DOHH2 (cell line): Measurements from ENCODE around the gene PNPLA7.

Experiments
- H3F3A ChIP-seq: fragments of 200-600 bp; sonication (generic), shearing (Covaris generic); 2 replicates; pipeline ENCODE4 v1.6.0; 2016; ENCODE audit warnings: antibody characterized with exemption, mild to moderate bottlenecking; ENCODE audit not compliant: control insufficient read depth, insufficient read depth
- H3K27ac ChIP-seq: fragments of 200-600 bp; sonication (generic); 2 replicates; pipeline ENCODE4 v1.5.1; 2014; ENCODE audit warnings: low read depth, mild to moderate bottlenecking, low read length, moderate library complexity
- H3K27me3 ChIP-seq: fragments of 200-600 bp; sonication (generic); 2 replicates; pipeline ENCODE4 v1.6.1; 2014; ENCODE audit warnings: mild to moderate bottlenecking, low read length, mixed read lengths; ENCODE audit not compliant: control insufficient read depth
- H3K36me3 ChIP-seq: fragments of 200-600 bp; sonication (generic); 2 replicates; pipeline ENCODE4 v1.6.1; 2014; ENCODE audit warnings: mild to moderate bottlenecking, low read length, moderate library complexity, mixed read lengths; ENCODE audit not compliant: control insufficient read depth
- H3K4me1 ChIP-seq: fragments of 200-600 bp; sonication (generic); 2 replicates; pipeline ENCODE4 v1.6.1; 2014; ENCODE audit warnings: mild to moderate bottlenecking, low read length, mixed read lengths; ENCODE audit not compliant: control insufficient read depth
- H3K4me2 ChIP-seq: fragments of 200-600 bp; sonication (generic); 2 replicates; pipeline ENCODE4 v1.6.0; 2014; ENCODE audit warnings: mild to moderate bottlenecking, low read length, moderate library complexity
- H3K4me3 ChIP-seq: fragments of 200-600 bp; sonication (generic); 2 replicates; pipeline ENCODE4 v1.5.1; 2014; ENCODE audit warnings: mild to moderate bottlenecking, low read length, mixed read lengths
- H3K79me2 ChIP-seq: fragments of 200-600 bp; sonication (generic); 2 replicates; pipeline ENCODE4 v1.6.1; 2014; ENCODE audit warnings: mild to moderate bottlenecking, low read length, mixed read lengths; ENCODE audit not compliant: control insufficient read depth
- H3K9me2 ChIP-seq: fragments of 200-600 bp; sonication (generic); replicated peaks from 2 replicates; pipeline ENCODE4 v1.6.1; 2014; ENCODE audit warnings: mild to moderate bottlenecking, low read length, mixed read lengths; ENCODE audit not compliant: control insufficient read depth
- H3K9me3 ChIP-seq: fragments of 200-600 bp; sonication (generic); 2 replicates; pipeline ENCODE4 v1.6.1; 2014; ENCODE audit warnings: antibody characterized with exemption, low read length, mixed read lengths; ENCODE audit not compliant: control insufficient read depth, insufficient read depth
- H4K20me1 ChIP-seq: fragments of 200-600 bp; sonication (generic); 2 replicates; pipeline ENCODE4 v1.6.0; 2014; ENCODE audit warnings: low read depth, mild to moderate bottlenecking, antibody characterized with exemption, low read length, moderate library complexity; ENCODE audit not compliant: control insufficient read depth, insufficient read depth
- CTCF ChIP-seq: fragments of 200-600 bp; sonication (generic); IDR thresholded peaks from one replicate; pipeline ENCODE4 v1.5.1; 2014; ENCODE audit warnings: antibody characterized with exemption, mild to moderate bottlenecking, low read depth, low read length; ENCODE audit not compliant: poor library complexity, severe bottlenecking
- EZH2phosphoT487 ChIP-seq: fragments of 200-600 bp; sonication (generic); IDR thresholded peaks from 2 replicates; pipeline ENCODE4 v1.6.1; 2017; ENCODE audit warnings: borderline replicate concordance, mild to moderate bottlenecking, antibody characterized with exemption, low read length, moderate library complexity, mixed read lengths

PNPLA7 gene

GRCh38 chr9:137592767-137593166 is 42.6 kb upstream of the PNPLA7 start:
- no peak overlapping the region for H3K4me2 ChIP-seq
- H3K4me3 ChIP-seq = no peak overlapping the region
- H3K36me3 ChIP-seq = peaks cover 21% of the 10 kb centered on the region
- peaks cover 21% of the 10 kb centered on the region for H3K4me1 ChIP-seq
- no peaks in the 10 kb centered on the region for H3K27me3 ChIP-seq
- TF ChIP-seq CTCF = no peak
- no peak for TF ChIP-seq EZH2phosphoT487
- no peaks in the 10 kb centered on the region for H3K9me2 ChIP-seq
- H3K27ac ChIP-seq = no peak overlapping the region
- peaks cover 8% of the 10 kb centered on the region; the same call in 1 of the 2 replicates for H4K20me1 ChIP-seq
- H3F3A ChIP-seq = no peaks in the 10 kb centered on the region
- H3K9me3 ChIP-seq = no peaks in the 10 kb centered on the region
- H3K79me2 ChIP-seq = peaks cover 27% of the 10 kb centered on the region

DNA sequence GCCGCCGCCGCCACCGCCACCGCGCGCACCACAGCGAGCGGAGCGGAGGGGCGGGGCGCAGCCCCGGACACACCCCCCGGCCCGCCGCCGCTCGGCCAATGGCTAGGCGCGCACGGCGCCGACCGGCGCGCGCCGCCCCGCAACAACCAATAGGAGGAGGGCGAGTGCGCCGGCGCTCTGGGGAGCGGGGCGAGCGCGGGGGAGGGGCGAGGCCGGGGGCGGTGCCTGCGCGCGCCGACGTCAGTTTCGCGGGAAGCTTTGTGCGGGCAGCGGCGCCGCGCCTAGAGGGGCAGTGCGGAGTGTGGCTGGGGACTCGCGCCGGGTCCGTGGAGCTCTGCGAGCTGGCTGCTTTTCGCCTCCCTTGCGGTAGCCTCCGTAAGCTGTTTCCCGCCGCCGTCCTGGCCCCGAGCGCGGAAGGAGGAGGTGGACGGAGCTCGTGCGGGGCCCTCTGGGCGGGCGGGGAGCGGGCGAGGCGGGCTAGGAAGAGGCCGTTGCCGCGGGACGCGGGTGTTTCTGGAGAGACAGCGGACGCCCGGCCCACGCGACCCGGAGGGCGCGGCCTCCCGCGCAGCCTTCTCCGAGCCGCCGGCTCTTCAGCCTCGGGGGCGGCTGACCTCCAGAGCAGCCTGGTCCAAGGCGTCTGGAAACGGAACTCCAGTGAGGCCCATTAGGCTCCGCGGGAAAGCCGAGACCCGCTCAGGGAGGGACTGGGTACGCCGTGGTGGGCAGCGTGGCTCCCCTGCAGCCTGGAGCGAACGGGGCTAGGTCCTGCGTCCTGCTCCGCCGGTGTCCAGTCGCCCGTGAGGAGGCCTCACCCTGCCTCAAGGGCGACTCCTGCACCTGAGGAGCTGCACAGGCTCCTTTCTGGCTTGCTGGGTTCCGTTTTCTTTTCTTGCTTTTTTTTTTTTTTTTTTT is 40.5 kb upstream of the PNPLA7 start, which contains the start of gene ZMYND19:
Gene ZMYND19 (minus strand): TSS at position 44 of the 915 bp plus-strand sequence. CDS start 249 bp downstream, outside the sequence.
- H3K9me3 ChIP-seq = no peaks in the 10 kb centered on the region
- H4K20me1 ChIP-seq = peaks cover 8% of the 10 kb centered on the region; the same call in 1 of the 2 replicates
- no peaks in the 10 kb centered on the region for H3K9me2 ChIP-seq
- no peak for TF ChIP-seq EZH2phosphoT487
- TF ChIP-seq CTCF = no peak
- peaks cover 41% of the 10 kb centered on the region for H3K36me3 ChIP-seq
- H3K79me2 ChIP-seq = peaks cover 43% of the 10 kb centered on the region
- peaks cover 21% of the 10 kb centered on the region for H3K4me1 ChIP-seq
- no peaks in the 10 kb centered on the region for H3F3A ChIP-seq
- H3K27ac ChIP-seq = 0 out of 2 replicates have a peak within 1 kb of the TSS, but pooled peaks have one; percentile 16
- H3K27me3 ChIP-seq = no peaks in the 10 kb centered on the region
- peak within 1 kb of the TSS; percentile 90 for H3K4me3 ChIP-seq
- peak within 1 kb of the TSS; percentile 94 for H3K4me2 ChIP-seq

GRCh38 chr9:137590123-137590468 is 39.9 kb upstream of the PNPLA7 start:
- Histone ChIP-seq H3K9me3 (no peaks in the 10 kb centered on the region), H3K4me1 (peaks cover 21% of the 10 kb centered on the region), H3K36me3 (peaks cover 47% of the 10 kb centered on the region), H3K4me3 (peak overlapping the region; percentile 90), H3K27me3 (no peaks in the 10 kb centered on the region), H4K20me1 (peaks cover 8% of the 10 kb centered on the region; the same call in 1 of the 2 replicates), H3K79me2 (peaks cover 46% of the 10 kb centered on the region), H3F3A (no peaks in the 10 kb centered on the region), H3K9me2 (no peaks in the 10 kb centered on the region), H3K27ac (no peak overlapping the region), H3K4me2 (no peak overlapping the region; the same call in 1 of the 2 replicates)
- TF ChIP-seq EZH2phosphoT487 (no peak), CTCF (no peak)
